Anterior cingulate cortex (tissue), 58 donors: ENCODE measurements around the gene MMD.
"Not testable (repeated sequence)": the region's sequence is repeated elsewhere in the genome, so short reads cannot be mapped to it uniquely, and the experiment has no call there.

ENCODE experiments used
- DNase-seq, 58 donors: peaks; one replicate each; lab custom pipeline; 2025; lab: John Stamatoyannopoulos, UW

Gene MMD

GRCh38 chr17:55421179-55421934 lies at the start of gene MMD:
Gene MMD, minus strand, starts transcription at chr17:55421835. Its CDS starts 140 bp downstream, at chr17:55421695.
- peak in 18 of 58 donors; percentile 25 to 60 (median 48) for DNase-seq

- peak in 4 of 58 donors; percentile 0 to 4 (median 2) for DNase-seq
Measured at GRCh38 chr17:55466671-55467070, 45.0 kb upstream of the MMD start.

- not testable (repeated sequence) for DNase-seq
Measured at GRCh38 chr17:55465771-55466170, 44.1 kb upstream of the MMD start.

- no peak for DNase-seq
Measured at GRCh38 chr17:55463600-55463999, 42.0 kb upstream of the MMD start.

GRCh38 chr17:55462711-55463110 lies 41.1 kb upstream of the MMD start:
- no peak for DNase-seq

- DNase-seq, result no peak
Measured at GRCh38 chr17:55462234-55462633, 40.6 kb upstream of the MMD start.

GRCh38 chr17:55458978-55459377 lies 37.3 kb upstream of the MMD start:
- no peak for DNase-seq

- no peak for DNase-seq
Measured at GRCh38 chr17:55458287-55458900, 36.8 kb upstream of the MMD start.

- DNase-seq, result no peak
Measured at GRCh38 chr17:55456307-55457240, 34.9 kb upstream of the MMD start.

- DNase-seq, result no peak
Measured at GRCh38 chr17:55454906-55455474, 33.4 kb upstream of the MMD start.

- peak in 8 of 58 donors; percentile 2 to 29 (median 6) for DNase-seq
Measured at GRCh38 chr17:55453839-55454557, 32.4 kb upstream of the MMD start.

- no peak for DNase-seq
Measured at GRCh38 chr17:55452139-55452790, 30.6 kb upstream of the MMD start.

GRCh38 chr17:55451758-55452138 lies 30.1 kb upstream of the MMD start:
- no peak for DNase-seq

- no peak for DNase-seq
Measured at GRCh38 chr17:55451203-55451641, 29.6 kb upstream of the MMD start.

- no peak for DNase-seq
Measured at GRCh38 chr17:55450232-55450825, 28.7 kb upstream of the MMD start.

- no peak for DNase-seq
Measured at GRCh38 chr17:55448681-55449080, 27.0 kb upstream of the MMD start.

GRCh38 chr17:55446581-55447205 lies 25.1 kb upstream of the MMD start:
- no peak for DNase-seq

- peak in 1 of 58 donors; percentile 6 for DNase-seq
Measured at GRCh38 chr17:55446004-55446403, 24.4 kb upstream of the MMD start.
